DOHH2 (cell line): ENCODE results near the gene UBD.

Experiments
- H3F3A ChIP-seq: fragments of 200-600 bp; sonication (generic), shearing (Covaris generic); 2 replicates; pipeline ENCODE4 v1.6.0; 2016; ENCODE audit warnings: antibody characterized with exemption, mild to moderate bottlenecking; ENCODE audit not compliant: control insufficient read depth, insufficient read depth
- H3K27ac ChIP-seq: fragments of 200-600 bp; sonication (generic); 2 replicates; pipeline ENCODE4 v1.5.1; 2014; ENCODE audit warnings: low read depth, mild to moderate bottlenecking, low read length, moderate library complexity
- H3K27me3 ChIP-seq: fragments of 200-600 bp; sonication (generic); 2 replicates; pipeline ENCODE4 v1.6.1; 2014; ENCODE audit warnings: mild to moderate bottlenecking, low read length, mixed read lengths; ENCODE audit not compliant: control insufficient read depth
- H3K36me3 ChIP-seq: fragments of 200-600 bp; sonication (generic); 2 replicates; pipeline ENCODE4 v1.6.1; 2014; ENCODE audit warnings: mild to moderate bottlenecking, low read length, moderate library complexity, mixed read lengths; ENCODE audit not compliant: control insufficient read depth
- H3K4me1 ChIP-seq: fragments of 200-600 bp; sonication (generic); 2 replicates; pipeline ENCODE4 v1.6.1; 2014; ENCODE audit warnings: mild to moderate bottlenecking, low read length, mixed read lengths; ENCODE audit not compliant: control insufficient read depth
- H3K4me2 ChIP-seq: fragments of 200-600 bp; sonication (generic); 2 replicates; pipeline ENCODE4 v1.6.0; 2014; ENCODE audit warnings: mild to moderate bottlenecking, low read length, moderate library complexity
- H3K4me3 ChIP-seq: fragments of 200-600 bp; sonication (generic); 2 replicates; pipeline ENCODE4 v1.5.1; 2014; ENCODE audit warnings: mild to moderate bottlenecking, low read length, mixed read lengths
- H3K79me2 ChIP-seq: fragments of 200-600 bp; sonication (generic); 2 replicates; pipeline ENCODE4 v1.6.1; 2014; ENCODE audit warnings: mild to moderate bottlenecking, low read length, mixed read lengths; ENCODE audit not compliant: control insufficient read depth
- H3K9me2 ChIP-seq: fragments of 200-600 bp; sonication (generic); replicated peaks from 2 replicates; pipeline ENCODE4 v1.6.1; 2014; ENCODE audit warnings: mild to moderate bottlenecking, low read length, mixed read lengths; ENCODE audit not compliant: control insufficient read depth
- H3K9me3 ChIP-seq: fragments of 200-600 bp; sonication (generic); 2 replicates; pipeline ENCODE4 v1.6.1; 2014; ENCODE audit warnings: antibody characterized with exemption, low read length, mixed read lengths; ENCODE audit not compliant: control insufficient read depth, insufficient read depth
- H4K20me1 ChIP-seq: fragments of 200-600 bp; sonication (generic); 2 replicates; pipeline ENCODE4 v1.6.0; 2014; ENCODE audit warnings: low read depth, mild to moderate bottlenecking, antibody characterized with exemption, low read length, moderate library complexity; ENCODE audit not compliant: control insufficient read depth, insufficient read depth
- CTCF ChIP-seq: fragments of 200-600 bp; sonication (generic); IDR thresholded peaks from one replicate; pipeline ENCODE4 v1.5.1; 2014; ENCODE audit warnings: antibody characterized with exemption, mild to moderate bottlenecking, low read depth, low read length; ENCODE audit not compliant: poor library complexity, severe bottlenecking
- EZH2phosphoT487 ChIP-seq: fragments of 200-600 bp; sonication (generic); IDR thresholded peaks from 2 replicates; pipeline ENCODE4 v1.6.1; 2017; ENCODE audit warnings: borderline replicate concordance, mild to moderate bottlenecking, antibody characterized with exemption, low read length, moderate library complexity, mixed read lengths

UBD gene

DNA sequence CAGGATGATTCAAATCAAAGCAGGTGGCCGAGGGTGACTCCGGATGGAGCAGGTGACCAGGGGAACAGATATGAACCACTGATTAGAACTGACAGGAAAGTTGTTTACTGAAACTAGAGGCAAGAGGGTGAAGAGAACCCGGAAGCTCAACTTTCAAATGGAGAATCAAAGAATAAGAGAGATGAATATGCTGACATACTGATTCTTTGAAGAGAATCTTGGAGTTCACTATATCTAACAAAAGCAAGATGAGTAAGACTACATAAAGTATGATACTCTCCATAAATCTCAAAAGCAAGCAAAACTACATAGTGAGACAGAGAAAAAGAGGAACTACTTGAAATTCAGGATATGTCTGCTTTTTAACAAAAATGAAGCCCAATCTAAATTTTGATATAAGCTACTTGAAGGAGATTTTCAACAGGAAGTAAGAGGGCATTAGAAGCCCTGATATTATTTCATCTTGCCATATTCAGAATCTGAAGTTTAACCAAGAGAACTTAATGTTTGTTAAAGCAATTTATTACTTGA, 4.0 kb upstream of the UBD start:
- Histone ChIP-seq H3K27ac (no peak overlapping the region), H3K4me1 (peaks cover 5% of the 10 kb centered on the region; the same call in 1 of the 2 replicates), H3F3A (no peaks in the 10 kb centered on the region), H3K79me2 (no peaks in the 10 kb centered on the region), H4K20me1 (no peaks in the 10 kb centered on the region), H3K27me3 (no peaks in the 10 kb centered on the region; the same call in 1 of the 2 replicates), H3K4me3 (no peak overlapping the region), H3K36me3 (no peaks in the 10 kb centered on the region), H3K4me2 (no peak overlapping the region), H3K9me3 (no peaks in the 10 kb centered on the region), H3K9me2 (no peaks in the 10 kb centered on the region)
- TF ChIP-seq EZH2phosphoT487 = no peak
- no peak for TF ChIP-seq CTCF

DNA sequence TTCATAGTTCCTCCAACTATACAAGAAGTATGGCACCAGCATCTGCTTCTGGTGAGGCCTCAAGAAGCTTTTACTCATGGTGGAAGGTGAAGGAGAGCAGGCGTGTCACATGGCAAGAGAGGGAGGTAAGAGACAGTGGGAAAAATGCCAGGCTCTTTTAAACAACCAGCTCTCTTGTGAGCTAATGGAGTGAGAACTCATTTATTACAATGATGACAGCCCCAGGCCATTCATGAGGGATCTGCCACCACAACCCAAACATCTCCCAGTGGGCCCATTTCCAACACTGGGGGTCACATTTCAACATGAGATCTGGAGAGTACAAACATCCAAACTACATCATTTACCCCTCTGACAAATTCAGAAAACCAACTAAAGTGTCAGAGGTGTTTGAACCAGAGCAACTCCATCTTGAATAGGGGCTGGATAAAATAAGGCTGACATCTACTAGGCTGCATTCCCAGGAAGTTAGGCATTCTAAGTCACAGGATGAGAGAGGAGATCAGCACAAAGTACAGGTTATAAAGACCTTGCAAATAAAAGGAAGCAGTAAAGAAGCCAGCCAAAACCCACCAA, 2.2 kb upstream of the UBD start:
- Histone ChIP-seq H3K4me2 (no peak overlapping the region), H3K4me3 (no peak overlapping the region), H3K4me1 (peaks cover 5% of the 10 kb centered on the region; the same call in 1 of the 2 replicates), H3K9me2 (no peaks in the 10 kb centered on the region), H3K79me2 (no peaks in the 10 kb centered on the region), H3K36me3 (no peaks in the 10 kb centered on the region), H3K27me3 (no peaks in the 10 kb centered on the region; the same call in 1 of the 2 replicates), H3K27ac (no peak overlapping the region), H3K9me3 (no peaks in the 10 kb centered on the region), H4K20me1 (no peaks in the 10 kb centered on the region), H3F3A (no peaks in the 10 kb centered on the region)
- no peak for TF ChIP-seq CTCF
- no peak for TF ChIP-seq EZH2phosphoT487

DNA sequence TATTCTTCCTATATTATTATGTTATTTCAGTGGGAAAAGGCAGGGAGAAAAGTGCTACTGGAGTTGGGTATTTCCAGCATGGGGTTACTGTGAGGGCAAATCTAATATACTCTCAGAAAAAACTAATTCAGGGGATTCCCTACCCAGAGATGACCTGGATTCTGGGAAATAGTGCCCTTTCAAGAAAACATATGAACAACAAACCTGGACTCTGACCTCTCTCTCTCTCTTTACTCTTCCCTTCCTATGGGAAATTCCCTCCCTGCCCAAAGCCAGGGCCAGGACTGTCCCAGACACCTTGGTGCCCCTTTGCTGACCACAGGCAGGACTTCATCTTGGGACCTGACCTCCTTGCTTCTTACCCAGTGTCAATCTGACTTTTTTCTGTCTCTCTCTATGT, 1.6 kb upstream of the UBD start:
- no peak overlapping the region for H3K27ac ChIP-seq
- TF ChIP-seq CTCF (no peak), EZH2phosphoT487 (no peak)

More for the DNA sequence above, 1.6 kb upstream of the UBD start:
- H4K20me1 ChIP-seq = no peaks in the 10 kb centered on the region
- H3K36me3 ChIP-seq = no peaks in the 10 kb centered on the region
- H3K9me3 ChIP-seq = no peaks in the 10 kb centered on the region
- H3K4me1 ChIP-seq = peaks cover 5% of the 10 kb centered on the region; the same call in 1 of the 2 replicates
- H3K4me2 ChIP-seq = no peak overlapping the region
- no peak overlapping the region for H3K4me3 ChIP-seq
- no peaks in the 10 kb centered on the region; the same call in 1 of the 2 replicates for H3K27me3 ChIP-seq
- no peaks in the 10 kb centered on the region for H3K79me2 ChIP-seq
- H3F3A ChIP-seq = no peaks in the 10 kb centered on the region
- no peaks in the 10 kb centered on the region for H3K9me2 ChIP-seq
